Smooth muscle cell (in vitro differentiated cells): Measurements from ENCODE around the gene GJA9. TPM values are rescaled to one million over a fixed set of nuclear protein-coding genes. Genes with fewer than 3 reads are reported as not detected.

ENCODE experiments used
- DNase-seq: peaks from one replicate; lab custom pipeline; 2025; ENCODE audit not compliant: unreplicated experiment; lab: John Stamatoyannopoulos, UW
- H2AFZ ChIP-seq: fragments of 200-600 bp; sonication (generic); 2 replicates; pipeline ENCODE4 v1.6.0; 2016; ENCODE audit warnings: antibody characterized with exemption, low read depth, mild to moderate bottlenecking
- H3F3A ChIP-seq: fragments of 200-600 bp; sonication (generic); 2 replicates; pipeline ENCODE4 v1.6.0; 2017; ENCODE audit warnings: antibody characterized with exemption, low read depth
- H3K27ac ChIP-seq: fragments of 200-600 bp; sonication (generic); 2 replicates; pipeline ENCODE4 v1.5.1; 2016; ENCODE audit warnings: low read depth, mild to moderate bottlenecking
- H3K27me3 ChIP-seq: fragments of 200-600 bp; sonication (generic); 2 replicates; pipeline ENCODE4 v1.6.1; 2016; ENCODE audit warnings: low read depth, mild to moderate bottlenecking
- H3K36me3 ChIP-seq: fragments of 200-600 bp; sonication (generic); 2 replicates; pipeline ENCODE4 v1.5.1; 2016; ENCODE audit warnings: low read depth
- H3K4me1 ChIP-seq: fragments of 200-600 bp; sonication (generic); 2 replicates; pipeline ENCODE4 v1.5.1; 2016; ENCODE audit warnings: low read depth
- H3K4me2 ChIP-seq: fragments of 200-600 bp; sonication (generic); 2 replicates; pipeline ENCODE4 v1.6.0; 2016; ENCODE audit warnings: mild to moderate bottlenecking
- H3K4me3 ChIP-seq: fragments of 200-600 bp; sonication (generic); 2 replicates; pipeline ENCODE4 v1.5.1; 2016; ENCODE audit warnings: mild to moderate bottlenecking
- H3K79me2 ChIP-seq: fragments of 200-600 bp; sonication (generic); 2 replicates; pipeline ENCODE4 v1.6.0; 2016; ENCODE audit warnings: low read depth, mild to moderate bottlenecking
- H3K9ac ChIP-seq: fragments of 200-600 bp; sonication (generic); 2 replicates; pipeline ENCODE4 v1.6.0; 2016; ENCODE audit warnings: low read depth
- H3K9me3 ChIP-seq: fragments of 200-600 bp; sonication (generic); replicated peaks from 2 replicates; pipeline ENCODE4 v1.5.1; 2016; ENCODE audit warnings: low read depth
- H4K20me1 ChIP-seq: fragments of 200-600 bp; sonication (generic); 2 replicates; pipeline ENCODE4 v1.6.0; 2016; ENCODE audit warnings: low read depth
- WGBS: methylation state at CpG from one replicate; pipeline ENCODE4 v1.1.7; 2016; ENCODE audit warnings: low lambda C conversion rate; 5-methylcytosine and 5-hydroxymethylcytosine counted together
- polyA plus RNA-seq: library from polyadenylated mRNA; unstranded; fragments of >200 nt; fragmentation: Nextera tagmentation; extraction: Ambion mirVana; gene quantifications from 2 replicates; pipeline ENCODE4 v1.2.1, GENCODE V29; 2016
- total RNA-seq: library from RNA; depleted of rRNA; stranded (reverse); fragments of >200 nt; gene quantifications from 2 replicates; pipeline ENCODE4 v1.2.3, GENCODE V29; 2014
- TF ChIP-seq, protein P1 (sequence below): fragments of 200-600 bp; sonication (generic); IDR thresholded peaks from 2 replicates; pipeline ENCODE4 v1.5.1; 2017; ENCODE audit warnings: borderline replicate concordance, mild to moderate bottlenecking, antibody characterized with exemption; ENCODE audit not compliant: insufficient read depth, poor library complexity, severe bottlenecking

The GJA9 gene
- total and polyA plus RNA-seq, 2 experiments from 2014 or later: not detected

DNA sequence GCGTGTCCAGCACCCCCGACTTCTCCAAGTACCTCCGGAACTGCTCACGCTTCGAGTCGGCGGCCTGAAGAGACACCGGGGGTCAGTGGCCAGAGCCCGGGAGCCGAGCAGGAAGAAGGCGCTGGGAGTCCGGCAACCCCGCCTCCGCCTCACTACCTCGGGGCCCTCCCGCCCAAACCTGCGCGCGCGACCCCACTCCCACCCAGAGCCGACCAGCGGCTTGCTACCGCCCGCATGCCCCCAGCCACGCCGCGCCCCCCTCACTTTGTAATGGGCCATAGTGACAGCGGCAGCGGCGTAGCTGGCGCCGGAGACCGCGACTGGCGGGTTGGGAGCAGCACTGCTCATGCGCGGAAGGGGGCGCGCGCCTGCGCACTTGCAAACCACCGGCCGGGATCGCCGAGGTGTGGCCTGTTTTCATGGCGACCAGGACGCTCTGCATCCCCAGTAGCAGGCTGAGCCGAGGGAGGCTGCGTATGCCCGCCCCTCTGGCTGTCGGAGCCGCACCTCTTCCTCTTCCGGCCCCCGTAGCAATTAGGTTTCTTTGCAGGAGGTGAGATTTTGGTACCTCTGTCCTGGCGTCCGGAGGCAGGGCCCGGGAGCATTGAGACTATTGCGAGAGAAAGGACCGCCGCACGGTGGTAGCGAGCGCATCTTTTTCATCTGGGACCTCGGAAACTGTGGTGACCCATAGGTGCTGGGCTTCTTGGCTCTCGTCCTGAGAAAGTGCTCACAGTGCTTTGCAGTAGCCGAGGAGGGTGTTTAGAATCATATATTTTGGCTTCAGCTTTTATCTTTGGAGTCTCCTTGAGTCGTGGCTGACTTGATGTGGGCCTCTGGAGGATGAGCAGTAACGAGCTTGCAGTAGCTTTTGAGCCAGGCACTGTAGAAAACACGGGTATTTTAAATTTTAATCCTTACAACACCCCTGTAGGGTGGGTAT is 8.1 kb downstream of the GJA9 start, which contains the start of gene MYCBP:
Gene MYCBP, minus strand, starts transcription at position 322 of the 943 bp plus-strand sequence. Its CDS starts 43 bp downstream, at position 279.
- Histone ChIP-seq H3K36me3 (no peaks in the 10 kb centered on the region), H3K4me2 (peak within 1 kb of the TSS; percentile 93), H3F3A (no peaks in the 10 kb centered on the region), H3K27me3 (no peaks in the 10 kb centered on the region), H4K20me1 (peaks cover 18% of the 10 kb centered on the region), H2AFZ (peak within 1 kb of the TSS; percentile 86), H3K4me1 (peaks cover 15% of the 10 kb centered on the region), H3K9ac (peak within 1 kb of the TSS; percentile 37), H3K27ac (peak within 1 kb of the TSS; percentile 14), H3K9me3 (no peaks in the 10 kb centered on the region), H3K4me3 (peak within 1 kb of the TSS; percentile 82), H3K79me2 (peaks cover 20% of the 10 kb centered on the region)
- peak; percentile 89 for DNase-seq
- TF ChIP-seq, protein P1, sequence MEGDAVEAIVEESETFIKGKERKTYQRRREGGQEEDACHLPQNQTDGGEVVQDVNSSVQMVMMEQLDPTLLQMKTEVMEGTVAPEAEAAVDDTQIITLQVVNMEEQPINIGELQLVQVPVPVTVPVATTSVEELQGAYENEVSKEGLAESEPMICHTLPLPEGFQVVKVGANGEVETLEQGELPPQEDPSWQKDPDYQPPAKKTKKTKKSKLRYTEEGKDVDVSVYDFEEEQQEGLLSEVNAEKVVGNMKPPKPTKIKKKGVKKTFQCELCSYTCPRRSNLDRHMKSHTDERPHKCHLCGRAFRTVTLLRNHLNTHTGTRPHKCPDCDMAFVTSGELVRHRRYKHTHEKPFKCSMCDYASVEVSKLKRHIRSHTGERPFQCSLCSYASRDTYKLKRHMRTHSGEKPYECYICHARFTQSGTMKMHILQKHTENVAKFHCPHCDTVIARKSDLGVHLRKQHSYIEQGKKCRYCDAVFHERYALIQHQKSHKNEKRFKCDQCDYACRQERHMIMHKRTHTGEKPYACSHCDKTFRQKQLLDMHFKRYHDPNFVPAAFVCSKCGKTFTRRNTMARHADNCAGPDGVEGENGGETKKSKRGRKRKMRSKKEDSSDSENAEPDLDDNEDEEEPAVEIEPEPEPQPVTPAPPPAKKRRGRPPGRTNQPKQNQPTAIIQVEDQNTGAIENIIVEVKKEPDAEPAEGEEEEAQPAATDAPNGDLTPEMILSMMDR: no peak
- WGBS: under 1% methylated on average over 69 of the region's 69 CpGs

- 6% methylated on average over 25 of the region's 25 CpGs for WGBS
- no peaks in the 10 kb centered on the region for H3K36me3 ChIP-seq
- H3K79me2 ChIP-seq: peaks cover 20% of the 10 kb centered on the region
- TF ChIP-seq, protein P1: no peak
- H3K4me1 ChIP-seq: peaks cover 15% of the 10 kb centered on the region
- H3K9ac ChIP-seq: peak overlapping the region; percentile 37
- peaks cover 25% of the 10 kb centered on the region for H4K20me1 ChIP-seq
- H3F3A ChIP-seq: no peaks in the 10 kb centered on the region
- peak overlapping the region; percentile 82 for H3K4me3 ChIP-seq
- no peak for DNase-seq
- no peaks in the 10 kb centered on the region for H3K27me3 ChIP-seq
- H2AFZ ChIP-seq: peak overlapping the region; percentile 45
- H3K4me2 ChIP-seq: peak overlapping the region; percentile 93
- peak overlapping the region; percentile 14 for H3K27ac ChIP-seq
- H3K9me3 ChIP-seq: no peaks in the 10 kb centered on the region
These were observed 8.9 kb downstream of the GJA9 start for GRCh38 chr1:38872401-38873026.

DNA sequence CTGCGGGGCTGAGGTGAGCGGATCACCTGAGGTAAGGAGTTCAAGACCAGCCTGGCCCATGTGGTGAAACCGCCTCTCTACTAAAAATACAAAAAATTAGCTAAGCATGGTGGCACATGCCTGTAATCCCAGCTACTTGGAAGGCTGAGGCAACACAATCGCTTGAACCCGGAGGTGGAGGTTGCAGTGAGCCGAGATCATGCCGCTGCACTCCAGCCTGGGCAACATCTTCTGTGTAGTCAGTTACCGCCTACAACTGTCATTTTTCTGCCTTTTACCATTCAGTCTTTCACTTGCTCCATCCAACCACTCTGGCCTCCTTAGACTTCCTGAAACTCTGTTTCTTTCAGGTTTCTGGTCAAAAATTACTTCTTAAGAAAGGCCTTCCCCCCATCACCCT is 10.4 kb downstream of the GJA9 start:
- TF ChIP-seq, protein P1: no peak
- H4K20me1 ChIP-seq: peaks cover 27% of the 10 kb centered on the region
- no peak overlapping the region for H3K9ac ChIP-seq
- no peak overlapping the region for H3K4me2 ChIP-seq
- H3K27me3 ChIP-seq: no peaks in the 10 kb centered on the region
- H3K4me1 ChIP-seq: peaks cover 15% of the 10 kb centered on the region
- H3K4me3 ChIP-seq: no peak overlapping the region
- H3K9me3 ChIP-seq: no peaks in the 10 kb centered on the region
- no peaks in the 10 kb centered on the region for H3K36me3 ChIP-seq
- peaks cover 26% of the 10 kb centered on the region for H3K79me2 ChIP-seq
- no peaks in the 10 kb centered on the region for H3F3A ChIP-seq
- no peak for DNase-seq
- H2AFZ ChIP-seq: no peak overlapping the region
- no peak overlapping the region for H3K27ac ChIP-seq
- WGBS: 96% methylated on average over 8 of the region's 8 CpGs
